K562 (cell line): ENCODE results near the gene KDM4C. TPM values are rescaled to one million over a fixed set of nuclear protein-coding genes. Genes with fewer than 3 reads are reported as not detected.

Experiments used
- ATAC-seq: fragments of 200-7000 bp; cut with Tn5 transposase; 3 replicates; pipeline ENCODE4 v1.9.1; 2020; ENCODE audit warnings: moderate library complexity
- BruUV-seq: library from RNA; stranded (reverse); fragments of 400-500 nt; replicated peaks from 2 replicates; lab custom pipeline; 2021; lab: Mats Ljungman, UMichigan
- CTCF ChIA-PET: fragments of 300-600 bp; formaldehyde crosslinking; extraction: SDS; loops from one replicate; lab custom pipeline; 2021; ENCODE audit warnings: low intra/inter-chr PET ratio; lab: Yijun Ruan, JAX
- POLR2A ChIA-PET: fragments of 300-600, 350-650 bp; sonication (Branson Sonifier 250); formaldehyde crosslinking; extraction: SDS; loops from one replicate; lab custom pipeline; 2021; ENCODE audit warnings: antibody characterized with exemption, inconsistent platforms; lab: Yijun Ruan, JAX
- DNase-seq, 4 experiments: peaks; one replicate each; pipeline versions ENCODE4 v3.0.0 to v3.0.0-alpha.2; 2011 to 2018; ENCODE audit warnings: low spot score in 3 of 4, mixed read lengths in 3 of 4; ENCODE audit errors: extremely low read depth in 1 of 4
- FAIRE-seq: peaks from 2 replicates; lab custom pipeline; 2011; peaks lifted over from hg19 to GRCh38; lab: Jason Lieb, UNC
- H2AFZ ChIP-seq: 2 replicates; pipeline ENCODE4 v1.6.0; 2011; ENCODE audit warnings: low read depth, low read length, control low read depth, inconsistent platforms
- H3K27ac ChIP-seq: fragments of 200-600 bp; 3 replicates; pipeline ENCODE4 v1.8.0; 2011; ENCODE audit warnings: low read depth, mild to moderate bottlenecking, control low read depth, inconsistent platforms, low read length, moderate library complexity, mixed read lengths; ENCODE audit errors: extremely low read depth
- H3K27me3 ChIP-seq, 2 experiments: fragments of 300-600 bp in 1 of 2; 2 replicates in 1 of 2; 3 replicates in 1 of 2; pipeline versions ENCODE4 v1.6.0 to v1.8.0; 2011; ENCODE audit warnings: inconsistent platforms in 2 of 2, low read length in 2 of 2, mild to moderate bottlenecking in 1 of 2, mixed read lengths in 1 of 2, moderate library complexity in 1 of 2; ENCODE audit not compliant: control insufficient read depth in 2 of 2, insufficient read depth in 2 of 2
- H3K36me3 ChIP-seq: fragments of 300-600 bp; 3 replicates; pipeline ENCODE4 v1.8.0; 2011; ENCODE audit warnings: mild to moderate bottlenecking, low read length, inconsistent platforms; ENCODE audit not compliant: control insufficient read depth, insufficient read depth
- H3K4me1 ChIP-seq, 2 experiments: fragments of 200-600 bp in 1 of 2; replicated peaks in 1 of 2; 2 replicates in 1 of 2; 3 replicates in 1 of 2; pipeline versions ENCODE4 v1.5.1 to v1.8.0; 2011; ENCODE audit warnings: inconsistent platforms in 2 of 2, low read length in 2 of 2, mild to moderate bottlenecking in 1 of 2, mixed read lengths in 1 of 2, moderate library complexity in 1 of 2; ENCODE audit not compliant: control insufficient read depth in 2 of 2, insufficient read depth in 2 of 2
- H3K4me2 ChIP-seq: 2 replicates; pipeline ENCODE4 v1.6.1; 2011; ENCODE audit warnings: low read length, control low read depth, inconsistent platforms, mixed read lengths; ENCODE audit not compliant: insufficient read depth
- H3K4me3 ChIP-seq: fragments of 200-600 bp; sonication (generic), shearing (Covaris generic); 2 replicates; pipeline ENCODE4 v1.5.1; 2016; ENCODE audit warnings: control low read depth, inconsistent platforms
- H3K79me2 ChIP-seq: fragments of 200-600 bp; 3 replicates; pipeline ENCODE4 v1.8.0; 2011; ENCODE audit warnings: low read length, inconsistent platforms; ENCODE audit not compliant: control insufficient read depth, insufficient read depth
- H3K9ac ChIP-seq, 2 experiments: 2 replicates each; pipeline versions ENCODE4 v1.6.0 to v1.6.1; 2011; ENCODE audit warnings: low read depth in 2 of 2, low read length in 2 of 2, control low read depth in 1 of 2, inconsistent platforms in 1 of 2, mild to moderate bottlenecking in 1 of 2, mixed read lengths in 1 of 2; ENCODE audit not compliant: insufficient read depth in 1 of 2
- H3K9me1 ChIP-seq: one replicate; pipeline ENCODE4 v1.6.0; 2011; ENCODE audit warnings: inconsistent platforms, mild to moderate bottlenecking, low read length, moderate library complexity; ENCODE audit not compliant: control insufficient read depth, insufficient read depth
- H3K9me3 ChIP-seq: replicated peaks from 2 replicates; pipeline ENCODE4 v1.5.1; 2011; ENCODE audit warnings: low read depth, low read length, inconsistent platforms; ENCODE audit not compliant: control insufficient read depth, insufficient read depth
- H4K20me1 ChIP-seq: replicated peaks from 2 replicates; pipeline ENCODE4 v1.6.1; 2011; ENCODE audit warnings: low read length, inconsistent platforms, mixed read lengths; ENCODE audit not compliant: control insufficient read depth, insufficient read depth
- ARID3A ChIP-seq: IDR thresholded peaks from 2 replicates; pipeline ENCODE4 v1.6.1; 2012; ENCODE audit warnings: low read depth, low read length, improper control_type of control experiment, borderline replicate concordance
- E2F4 ChIP-seq: sonication (generic); formaldehyde crosslinking; IDR thresholded peaks from 2 replicates; pipeline ENCODE4 v1.8.0; 2022; ENCODE audit warnings: mild to moderate bottlenecking, low read depth, missing genetic modification reagents
- HLTF ChIP-seq: fragments of 450-650 bp; IDR thresholded peaks from 2 replicates; pipeline ENCODE4 v1.6.1; 2016
- SRSF3 ChIP-seq: fragments of 200-400 bp; formaldehyde crosslinking; IDR thresholded peaks from 2 replicates; pipeline ENCODE4 v1.6.1; 2016; ENCODE audit warnings: mild to moderate bottlenecking, low read length, moderate library complexity; ENCODE audit not compliant: insufficient read depth
- TAL1 ChIP-seq: fragments of 450-650 bp; IDR thresholded peaks from 2 replicates; pipeline ENCODE4 v1.6.1; 2016; ENCODE audit warnings: mild to moderate bottlenecking
- in situ Hi-C: fragments of 300-500 bp; cut with MboI; formaldehyde crosslinking; loops from 4 replicates; pipeline ENCODE4 v1.15.0; 2018; ENCODE audit warnings: inconsistent platforms, mixed read lengths
- intact Hi-C: fragments of 100-400 bp; cut with micrococcal nuclease; formaldehyde crosslinking; loops from 2 replicates; pipeline ENCODE4 v1.14.2; 2022
- polyA plus RNA-seq, 8 experiments: library from polyadenylated mRNA; depleted of rRNA in 4 of 8; stranded (reverse) in 5 of 8; unstranded in 3 of 8; fragments of >200 nt; fragmentation: Nextera tagmentation in 2 of 8; fragmentation: Illumina TruSeq in 1 of 8; extraction: Ambion mirVana in 2 of 8; extraction: Trizol in 1 of 8; gene quantifications; 2 replicates each; pipeline versions ENCODE4 v1.2.1 to v1.2.3, GENCODE V29; 2011 to 2014; ENCODE audit warnings: inconsistent platforms in 1 of 8, missing spikeins in 1 of 8
- total RNA-seq, 7 experiments: library from RNA; depleted of rRNA in 6 of 7; stranded (reverse); fragments of >200 nt in 6 of 7; fragmentation: Illumina TruSeq in 2 of 7; extraction: Trizol in 2 of 7; gene quantifications; 2 replicates each; pipeline versions ENCODE4 v1.2.1 to v1.2.3, GENCODE V29; 2011 to 2021; ENCODE audit warnings: low replicate concordance in 1 of 7
- TF ChIP-seq, protein P1 (sequence below): fragments of 450-650 bp; IDR thresholded peaks from 2 replicates; pipeline ENCODE4 v1.6.1; 2016; ENCODE audit warnings: low read depth

Gene KDM4C
- total and polyA plus RNA-seq, 9 of the 15 experiments (the other 6 are each of a cell fraction or from before 2014, with no cell fraction given): 5.4 to 17.0 (median 12.6) TPM

- Histone ChIP-seq H3K36me3 (no peaks in the 10 kb centered on the region), H3K4me1 (peaks cover 0 to 4% of the 10 kb centered on the region in 2 experiments; a peak in 2 of 5 replicates), H3K79me2 (no peaks in the 10 kb centered on the region), H3K4me2 (no peak overlapping the region), H3K9me3 (no peaks in the 10 kb centered on the region), H3K4me3 (no peak overlapping the region), H2AFZ (no peak overlapping the region), H3K9ac (no peak overlapping the region), H3K27ac (no peak overlapping the region), H3K27me3 (no peaks in the 10 kb centered on the region), H4K20me1 (no peaks in the 10 kb centered on the region)
- FAIRE-seq: no peak
- ChIA-PET CTCF (no interaction called here), POLR2A (interaction anchor here (0.7 kb wide), 2 partner anchors 16 to 54 kb away, joined by 3 read pairs; no protein-coding TSS in a partner anchor)
- no peak for ATAC-seq
- no peak for DNase-seq
- BruUV-seq: no TSS peak
- TF ChIP-seq, protein P1, sequence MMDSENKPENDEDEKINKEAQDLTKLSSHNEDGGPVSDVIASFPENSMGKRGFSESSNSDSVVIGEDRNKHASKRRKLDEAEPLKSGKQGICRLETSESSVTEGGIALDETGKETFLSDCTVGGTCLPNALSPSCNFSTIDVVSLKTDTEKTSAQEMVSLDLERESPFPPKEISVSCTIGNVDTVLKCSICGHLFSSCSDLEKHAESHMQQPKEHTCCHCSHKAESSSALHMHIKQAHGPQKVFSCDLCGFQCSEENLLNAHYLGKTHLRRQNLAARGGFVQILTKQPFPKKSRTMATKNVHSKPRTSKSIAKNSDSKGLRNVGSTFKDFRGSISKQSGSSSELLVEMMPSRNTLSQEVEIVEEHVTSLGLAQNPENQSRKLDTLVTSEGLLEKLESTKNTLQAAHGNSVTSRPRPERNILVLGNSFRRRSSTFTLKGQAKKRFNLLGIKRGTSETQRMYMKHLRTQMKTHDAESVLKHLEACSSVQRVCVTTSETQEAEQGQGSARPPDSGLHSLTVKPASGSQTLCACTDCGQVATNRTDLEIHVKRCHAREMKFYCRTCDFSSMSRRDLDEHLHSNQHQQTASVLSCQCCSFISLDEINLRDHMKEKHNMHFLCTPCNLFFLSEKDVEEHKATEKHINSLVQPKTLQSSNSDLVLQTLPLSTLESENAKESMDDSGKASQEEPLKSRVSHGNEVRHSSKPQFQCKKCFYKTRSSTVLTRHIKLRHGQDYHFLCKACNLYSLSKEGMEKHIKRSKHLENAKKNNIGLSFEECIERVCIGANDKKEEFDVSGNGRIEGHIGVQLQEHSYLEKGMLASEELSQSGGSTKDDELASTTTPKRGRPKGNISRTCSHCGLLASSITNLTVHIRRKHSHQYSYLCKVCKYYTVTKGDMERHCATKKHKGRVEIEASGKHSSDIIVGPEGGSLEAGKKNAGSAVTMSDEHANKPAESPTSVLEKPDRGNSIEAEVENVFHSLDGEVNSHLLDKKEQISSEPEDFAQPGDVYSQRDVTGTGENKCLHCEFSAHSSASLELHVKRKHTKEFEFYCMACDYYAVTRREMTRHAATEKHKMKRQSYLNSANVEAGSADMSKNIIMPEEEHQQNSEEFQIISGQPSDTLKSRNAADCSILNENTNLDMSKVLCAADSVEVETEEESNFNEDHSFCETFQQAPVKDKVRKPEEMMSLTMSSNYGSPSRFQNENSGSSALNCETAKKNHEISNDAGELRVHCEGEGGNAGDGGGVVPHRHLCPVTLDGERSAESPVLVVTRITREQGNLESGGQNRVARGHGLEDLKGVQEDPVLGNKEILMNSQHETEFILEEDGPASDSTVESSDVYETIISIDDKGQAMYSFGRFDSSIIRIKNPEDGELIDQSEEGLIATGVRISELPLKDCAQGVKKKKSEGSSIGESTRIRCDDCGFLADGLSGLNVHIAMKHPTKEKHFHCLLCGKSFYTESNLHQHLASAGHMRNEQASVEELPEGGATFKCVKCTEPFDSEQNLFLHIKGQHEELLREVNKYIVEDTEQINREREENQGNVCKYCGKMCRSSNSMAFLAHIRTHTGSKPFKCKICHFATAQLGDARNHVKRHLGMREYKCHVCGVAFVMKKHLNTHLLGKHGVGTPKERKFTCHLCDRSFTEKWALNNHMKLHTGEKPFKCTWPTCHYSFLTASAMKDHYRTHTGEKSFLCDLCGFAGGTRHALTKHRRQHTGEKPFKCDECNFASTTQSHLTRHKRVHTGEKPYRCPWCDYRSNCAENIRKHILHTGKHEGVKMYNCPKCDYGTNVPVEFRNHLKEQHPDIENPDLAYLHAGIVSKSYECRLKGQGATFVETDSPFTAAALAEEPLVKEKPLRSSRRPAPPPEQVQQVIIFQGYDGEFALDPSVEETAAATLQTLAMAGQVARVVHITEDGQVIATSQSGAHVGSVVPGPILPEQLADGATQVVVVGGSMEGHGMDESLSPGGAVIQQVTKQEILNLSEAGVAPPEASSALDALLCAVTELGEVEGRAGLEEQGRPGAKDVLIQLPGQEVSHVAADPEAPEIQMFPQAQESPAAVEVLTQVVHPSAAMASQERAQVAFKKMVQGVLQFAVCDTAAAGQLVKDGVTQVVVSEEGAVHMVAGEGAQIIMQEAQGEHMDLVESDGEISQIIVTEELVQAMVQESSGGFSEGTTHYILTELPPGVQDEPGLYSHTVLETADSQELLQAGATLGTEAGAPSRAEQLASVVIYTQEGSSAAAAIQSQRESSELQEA: no peak
- TF ChIP-seq ARID3A: no peak
- no peak for TF ChIP-seq SRSF3
- no peak for TF ChIP-seq TAL1
- no peak for TF ChIP-seq E2F4 (CRISPR knock-in tag)
- no peak for TF ChIP-seq HLTF
- TF ChIP-seq, all 486 proteins: peak for 0
- in situ Hi-C loops: no loop called here
- no peaks in the 10 kb centered on the region for H3K9me1 ChIP-seq
- intact Hi-C loops: no loop called here
Observed at GRCh38 chr9:7119612-7120011, 361.8 kb downstream of the KDM4C start.
